CD4-positive, alpha-beta T cell treated with Interleukin-17A for 1 hour (primary cell): ENCODE measurements around the gene AK5.
"Not testable (repeated sequence)": the region's sequence is repeated elsewhere in the genome, so short reads cannot be mapped to it uniquely, and the experiment has no call there.

ENCODE experiments used
- DNase-seq: peaks from one replicate; pipeline ENCODE4 v3.0.0-alpha.2; 2020

AK5 gene

DNA sequence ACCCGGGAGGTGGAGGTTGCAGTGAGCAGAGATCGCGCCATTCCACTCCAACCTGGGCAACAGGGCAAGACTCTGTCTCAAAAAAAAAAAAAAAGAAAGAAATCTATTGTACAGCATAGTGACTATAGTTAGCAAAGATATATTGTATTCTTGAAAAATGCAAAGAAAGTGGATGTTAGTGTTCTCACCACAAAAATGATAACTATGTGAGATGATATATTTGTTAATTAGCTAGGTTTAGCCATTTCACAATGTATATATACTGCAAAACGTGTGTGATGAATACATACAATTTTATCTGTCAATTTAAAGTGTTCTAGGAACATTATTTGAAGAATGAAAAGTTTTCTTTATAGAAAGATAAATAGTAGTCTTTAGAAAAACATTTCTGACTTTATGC lies 179.9 kb downstream of the AK5 start:
- no peak for DNase-seq

DNA sequence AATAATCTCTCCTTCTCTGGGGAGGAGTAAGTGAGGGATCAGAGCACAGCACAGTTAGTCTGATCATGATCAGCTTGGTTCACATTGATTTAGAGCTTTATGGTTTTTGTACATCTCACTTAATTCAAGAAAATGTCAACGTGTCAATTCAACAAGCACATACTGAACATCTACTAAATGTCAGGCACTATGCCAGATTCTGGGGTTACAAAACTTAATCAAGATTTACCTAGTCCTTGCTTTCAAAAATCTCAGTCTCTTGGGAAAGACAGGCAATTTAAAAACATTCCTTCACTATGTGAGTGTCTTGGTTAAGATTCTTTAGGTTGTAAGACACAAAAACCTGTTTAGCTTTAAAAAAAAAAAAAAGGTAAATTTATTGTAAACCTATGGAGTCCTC lies 181.4 kb downstream of the AK5 start:
- no peak for DNase-seq

DNA sequence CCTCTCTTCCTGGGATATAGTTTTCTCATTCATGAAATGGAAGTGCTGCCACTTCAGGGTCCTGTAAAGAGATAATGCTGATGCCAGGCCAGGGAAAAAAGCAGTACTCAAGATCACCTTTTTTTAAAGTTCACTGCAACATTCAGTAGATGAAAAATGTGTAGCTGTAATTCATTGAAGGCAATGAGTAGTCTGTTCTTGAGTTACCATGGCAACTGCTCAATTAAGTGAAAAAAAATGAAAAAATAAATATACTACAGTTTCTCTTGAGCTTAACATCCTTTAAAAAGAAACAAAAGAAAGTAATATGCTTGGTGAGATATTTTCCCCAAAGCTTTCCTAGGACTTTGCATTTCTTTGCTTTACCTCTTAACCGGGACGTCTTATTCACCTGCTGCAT lies 183.3 kb downstream of the AK5 start:
- no peak for DNase-seq

DNA sequence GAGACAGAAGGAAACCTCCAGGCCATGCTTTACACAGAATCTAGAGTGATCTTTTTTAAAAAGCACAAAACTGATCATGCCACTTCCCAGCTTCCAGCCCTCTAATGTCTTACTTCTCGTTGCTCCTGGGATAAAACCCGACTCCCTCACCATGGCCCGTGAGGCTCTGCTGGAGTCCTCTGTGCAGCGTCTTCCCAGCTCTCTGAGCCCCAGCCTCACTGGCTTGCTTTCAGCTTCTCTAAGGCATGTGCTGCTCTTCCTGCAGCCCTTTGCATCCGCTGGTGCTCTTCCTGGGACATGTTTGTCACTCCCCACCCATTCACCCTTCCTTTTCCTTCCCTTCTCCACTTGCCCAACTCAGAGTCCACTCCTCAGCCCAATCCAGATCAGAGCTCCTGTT lies 184.1 kb downstream of the AK5 start:
- no peak for DNase-seq

DNA sequence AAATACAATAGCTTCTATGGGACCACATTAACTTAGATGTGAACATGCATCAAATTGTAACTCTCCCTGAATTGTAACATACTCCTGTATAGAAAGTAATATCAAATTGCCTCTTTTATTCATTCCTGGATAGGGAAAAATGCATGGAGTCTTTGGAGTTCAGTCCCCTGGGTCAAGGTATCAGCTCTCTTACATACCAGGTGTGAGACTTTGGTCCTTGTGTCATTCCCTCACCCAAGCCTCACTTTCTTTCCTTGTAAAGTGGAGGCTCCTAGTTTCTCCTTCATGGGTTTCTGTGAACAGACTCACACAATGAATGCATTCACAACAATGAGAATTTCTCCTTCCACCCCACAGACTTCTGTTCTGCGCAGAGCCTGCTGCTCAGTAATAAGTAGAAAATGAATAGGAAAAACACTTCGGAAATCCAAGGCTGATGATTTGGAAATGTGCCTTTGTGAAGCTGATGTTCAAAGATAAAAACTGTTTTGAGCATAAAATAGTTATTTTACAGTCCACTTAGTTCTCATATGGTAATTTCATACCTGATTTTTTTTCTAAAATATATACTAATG lies 185.3 kb downstream of the AK5 start:
- no peak for DNase-seq

DNA sequence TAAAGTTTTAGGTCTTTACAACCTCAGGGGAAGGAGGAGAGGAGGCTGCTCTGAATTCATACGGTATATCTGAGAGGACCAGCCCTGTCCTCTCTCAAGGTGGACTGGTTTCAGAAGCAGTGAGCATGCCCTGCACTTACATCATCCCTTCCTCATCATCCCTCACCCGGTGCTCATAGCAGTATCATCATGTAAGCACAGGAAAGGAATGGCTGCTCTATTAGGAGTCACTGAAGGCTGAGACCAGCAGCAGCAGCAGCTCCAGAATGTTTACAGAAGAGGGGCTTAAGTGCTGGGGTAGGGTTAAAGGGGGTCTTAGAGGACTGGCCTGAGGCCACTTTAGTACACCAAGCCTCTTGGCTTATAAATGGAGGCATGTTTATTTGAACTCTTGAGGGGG lies 185.9 kb downstream of the AK5 start:
- DNase-seq: no peak

DNA sequence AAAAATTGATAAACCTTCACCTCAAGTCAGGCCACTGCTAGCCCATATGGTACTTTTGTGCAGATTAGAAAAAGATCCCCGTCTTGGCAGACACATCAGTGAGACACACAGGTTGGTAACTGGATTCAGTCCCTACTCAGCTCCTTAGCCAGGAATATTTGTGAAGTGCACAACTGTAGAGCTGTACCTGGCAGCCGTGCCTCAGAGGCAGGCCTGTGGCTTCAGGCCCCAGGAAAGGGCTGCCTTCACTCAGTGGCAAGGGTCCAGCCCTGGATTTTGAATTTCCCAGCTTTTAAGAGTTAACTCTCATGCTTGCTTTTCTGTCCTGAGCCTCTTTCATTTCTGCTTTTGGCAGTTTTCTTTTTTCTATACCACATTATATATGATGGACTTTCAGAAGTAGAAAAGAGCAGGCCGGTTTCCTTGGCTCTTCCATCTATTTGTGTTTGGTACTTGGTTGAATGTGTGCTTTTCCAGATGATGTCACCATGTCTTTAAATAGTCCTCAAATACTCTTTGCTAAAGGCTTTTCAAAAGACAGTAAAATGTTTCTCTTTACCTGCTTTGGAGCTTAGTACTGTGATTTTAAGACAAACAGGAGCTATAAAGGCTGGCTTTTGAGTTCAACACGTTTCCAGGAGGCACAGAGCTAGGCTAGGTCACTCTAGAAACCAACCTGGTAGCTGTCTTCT lies 186.6 kb downstream of the AK5 start:
- no peak for DNase-seq

DNA sequence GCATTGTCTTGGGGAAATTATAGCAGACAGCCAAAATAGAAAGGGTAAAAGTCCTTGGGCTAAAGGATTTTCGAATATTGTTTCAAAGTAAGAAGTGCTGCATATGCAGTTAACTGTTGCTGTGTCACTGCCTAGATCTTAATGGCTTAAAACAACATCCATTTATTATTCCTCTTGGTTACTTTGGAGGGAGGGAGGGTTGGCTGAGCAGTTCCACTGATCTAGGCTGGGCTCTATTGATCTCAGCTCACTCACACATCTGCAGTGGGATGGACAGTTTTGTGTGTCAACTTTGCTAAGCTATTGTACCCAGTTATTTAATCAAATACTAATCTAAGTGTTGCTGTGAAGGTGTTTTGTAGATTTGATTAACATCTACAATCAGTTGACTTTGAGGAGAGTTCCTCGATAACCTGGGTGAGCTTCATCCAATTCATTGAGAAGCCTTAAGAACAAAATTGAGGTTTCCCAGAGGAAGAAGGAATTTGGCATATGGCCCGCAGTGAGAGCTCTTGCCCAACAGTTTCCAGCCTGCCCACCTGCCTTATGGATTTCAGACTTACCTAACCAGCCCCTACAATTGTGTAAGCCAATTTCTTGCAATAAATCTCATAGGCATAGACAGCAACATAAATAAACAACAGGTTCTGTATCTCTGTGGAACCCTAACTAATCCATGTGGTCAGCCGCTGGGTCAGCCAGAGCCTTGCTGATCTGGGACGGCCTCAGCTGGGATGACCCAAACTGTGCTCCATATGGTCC lies 187.3 kb downstream of the AK5 start:
- DNase-seq: no peak

DNA sequence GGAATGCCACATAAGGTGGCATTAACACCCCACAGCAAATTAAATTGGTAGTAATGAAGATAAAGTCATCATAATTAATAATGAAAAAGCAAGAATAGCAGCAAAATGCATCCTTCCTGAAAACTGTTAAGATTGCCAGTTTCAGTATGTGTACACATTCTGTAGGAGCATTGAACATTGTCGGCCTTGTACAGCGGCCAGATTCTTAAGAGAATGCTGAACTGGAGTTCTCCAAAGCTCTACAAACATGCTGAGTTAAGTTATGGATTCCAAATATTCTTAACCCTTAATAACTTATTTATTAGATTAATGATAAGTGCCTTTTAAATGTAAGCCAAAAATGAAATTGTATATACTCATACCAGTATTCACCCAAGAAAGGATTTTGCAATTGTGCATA lies 189.9 kb downstream of the AK5 start:
- no peak for DNase-seq

DNA sequence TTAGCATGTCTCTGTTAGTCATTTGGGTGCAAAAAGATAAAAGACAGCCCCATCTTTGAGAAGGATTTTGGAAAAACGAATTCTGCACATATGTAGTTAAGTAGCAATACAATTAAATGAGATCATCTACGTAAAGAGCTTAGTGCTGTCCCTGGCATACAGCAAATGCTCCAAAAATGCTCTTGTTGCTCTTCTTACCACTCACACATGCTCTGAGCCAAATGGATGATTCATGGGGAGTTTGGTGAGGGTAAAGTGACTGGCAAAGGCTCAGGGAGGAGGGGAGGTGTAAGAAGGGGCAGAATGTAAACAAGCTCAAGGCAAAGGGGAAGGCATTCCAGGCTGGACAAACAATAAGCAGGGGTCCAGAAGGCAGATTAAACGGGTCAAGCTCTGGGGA lies 191.9 kb downstream of the AK5 start:
- DNase-seq: no peak

DNA sequence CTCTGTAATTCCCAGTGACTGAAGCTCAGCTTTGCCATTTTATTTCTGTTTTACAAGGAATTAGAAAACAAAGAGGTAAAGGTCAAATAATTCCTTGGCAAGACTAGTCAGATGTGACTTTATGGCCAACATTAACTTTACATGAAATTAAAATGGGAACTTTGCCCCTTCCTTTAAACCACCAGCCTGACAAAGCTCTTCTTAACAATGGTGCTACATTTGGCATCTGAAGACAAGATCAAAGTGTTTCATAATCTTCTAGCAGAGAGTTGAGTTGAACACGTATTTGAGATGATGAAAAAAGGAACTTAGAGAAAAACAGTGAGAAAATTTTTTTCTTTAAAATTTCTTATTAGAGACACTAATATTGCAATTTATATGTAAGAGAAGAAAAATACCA lies 193.8 kb downstream of the AK5 start:
- DNase-seq: no peak

DNA sequence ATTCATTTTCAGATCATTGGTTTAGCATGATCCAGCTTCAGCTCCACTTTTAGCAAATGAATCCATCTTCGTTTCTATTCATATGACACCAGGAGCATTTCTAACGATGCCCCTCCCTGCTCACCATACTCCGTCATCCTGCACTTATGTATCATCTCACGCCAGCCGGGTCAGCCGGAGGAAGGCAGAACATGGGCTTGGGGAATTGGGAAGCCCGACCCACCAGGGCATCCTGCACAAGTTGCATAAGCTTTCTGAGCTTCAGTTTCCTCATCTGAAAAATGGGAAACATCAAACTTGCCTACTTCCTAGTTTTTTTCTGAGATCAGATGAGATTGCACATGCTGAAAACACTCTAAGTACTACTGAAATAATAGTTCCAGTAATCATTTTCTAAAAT lies 194.7 kb downstream of the AK5 start:
- DNase-seq: no peak

DNA sequence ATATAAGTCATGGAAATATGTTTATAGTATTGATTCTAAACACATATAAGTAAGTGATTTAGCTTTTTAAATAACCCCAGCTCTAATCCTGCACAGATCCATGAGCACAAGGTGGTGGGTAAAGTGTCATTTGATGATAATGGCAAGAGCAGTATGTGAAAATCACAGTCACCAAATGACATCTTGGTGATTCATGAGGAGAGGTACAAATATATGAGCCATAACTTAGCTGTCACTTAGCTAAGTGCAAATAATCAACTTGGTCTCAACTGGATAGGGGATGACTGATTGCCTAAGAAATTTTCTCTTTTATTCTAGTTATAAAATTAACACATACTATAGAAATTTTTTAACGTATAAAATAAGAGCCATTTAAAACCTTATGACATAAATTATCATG lies 202.5 kb downstream of the AK5 start:
- no peak for DNase-seq

DNA sequence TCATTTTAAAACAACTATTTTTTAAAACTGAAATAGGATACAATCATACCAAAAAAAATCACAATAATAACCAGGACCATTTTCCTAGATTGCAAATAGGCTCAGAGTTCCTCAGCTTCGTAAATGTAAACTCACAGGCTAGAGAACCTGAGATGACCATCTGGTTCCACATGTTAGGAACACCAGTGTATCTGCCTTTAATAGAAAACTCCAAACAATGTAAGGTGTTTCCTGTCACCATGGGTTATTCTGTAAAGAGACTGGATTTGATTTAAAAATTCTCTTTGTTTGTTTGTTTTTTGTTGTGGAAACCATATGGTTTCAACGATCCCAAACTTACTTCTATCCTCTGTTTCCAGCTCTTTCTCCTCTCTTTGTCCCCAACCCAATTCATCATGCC lies 203.1 kb downstream of the AK5 start:
- DNase-seq: no peak

DNA sequence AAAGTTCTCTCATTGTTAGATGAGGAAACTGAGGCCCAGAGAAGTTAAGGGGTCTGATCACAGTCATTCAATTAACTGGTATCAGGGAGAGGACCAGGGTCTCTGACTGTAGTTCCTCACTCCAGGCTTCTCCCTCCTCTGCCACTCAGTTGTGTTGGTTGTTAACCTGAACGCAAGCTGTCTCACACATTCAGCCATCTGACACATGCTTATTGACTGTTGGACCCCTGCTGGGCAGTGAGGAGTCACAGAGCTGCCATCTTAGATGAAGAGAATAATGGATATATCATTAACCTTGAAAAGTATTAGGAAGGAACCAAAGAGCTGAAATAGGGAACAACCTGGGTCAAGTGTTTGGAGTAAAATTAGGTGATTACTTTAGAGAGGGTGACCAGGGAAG lies 205.8 kb downstream of the AK5 start:
- no peak for DNase-seq

DNA sequence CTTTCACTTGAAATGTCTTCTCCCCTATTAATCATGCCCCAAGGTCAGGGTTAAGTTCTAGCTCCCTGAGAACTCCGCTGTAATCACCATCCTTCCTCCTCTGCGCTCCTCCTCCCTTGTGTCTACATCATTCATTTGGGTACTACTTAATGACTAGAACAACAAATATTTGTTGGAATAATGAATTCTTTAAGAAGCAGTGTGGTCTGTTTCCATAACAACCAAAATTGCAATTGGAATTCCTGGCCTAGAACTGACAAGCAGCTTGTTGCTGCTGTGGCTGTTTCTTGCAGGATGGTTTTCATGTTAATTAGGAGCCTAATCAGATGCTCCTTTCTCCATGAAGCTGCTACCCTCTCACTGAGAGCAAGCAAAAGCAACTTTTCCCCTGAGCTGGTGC lies 208.1 kb downstream of the AK5 start:
- DNase-seq: no peak

DNA sequence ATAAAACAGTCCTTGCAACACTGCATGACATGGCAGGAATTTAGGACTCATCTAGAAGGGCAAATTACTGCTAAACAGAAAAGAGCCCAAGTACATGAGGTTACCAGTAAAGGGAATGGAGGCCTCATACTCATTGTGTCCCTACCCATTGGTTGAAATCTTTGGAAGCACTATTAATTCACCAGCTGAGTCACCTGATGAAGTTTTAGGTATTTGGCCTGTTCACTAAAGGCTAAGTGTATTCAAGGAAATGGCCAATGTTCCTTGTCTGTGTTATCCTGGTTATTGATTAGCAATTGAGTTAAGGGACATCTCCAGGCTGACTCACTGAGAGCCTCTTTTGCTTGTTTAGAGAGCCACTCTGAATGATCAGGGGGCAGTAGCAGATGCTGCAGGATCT lies 212.2 kb downstream of the AK5 start:
- no peak for DNase-seq

DNA sequence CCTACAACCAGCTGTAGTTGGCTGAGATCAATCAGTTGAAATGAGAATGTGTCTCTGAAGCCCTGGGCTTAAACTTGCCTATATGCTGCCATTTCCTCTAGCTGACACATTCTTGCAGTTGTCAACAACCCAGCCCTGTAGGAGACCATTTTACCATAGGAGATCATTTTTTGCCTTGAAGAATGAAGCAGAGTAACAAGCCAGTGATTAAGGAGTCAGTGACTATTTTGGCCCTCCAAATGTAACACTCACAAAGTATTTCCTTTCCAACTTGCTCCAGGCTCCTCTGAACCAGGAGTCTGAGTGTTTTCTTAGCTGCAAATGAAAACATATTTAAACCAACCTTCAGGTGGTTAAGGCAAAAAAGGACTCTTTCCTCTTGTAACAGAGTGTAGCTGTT lies 217.1 kb downstream of the AK5 start:
- no peak for DNase-seq

DNA sequence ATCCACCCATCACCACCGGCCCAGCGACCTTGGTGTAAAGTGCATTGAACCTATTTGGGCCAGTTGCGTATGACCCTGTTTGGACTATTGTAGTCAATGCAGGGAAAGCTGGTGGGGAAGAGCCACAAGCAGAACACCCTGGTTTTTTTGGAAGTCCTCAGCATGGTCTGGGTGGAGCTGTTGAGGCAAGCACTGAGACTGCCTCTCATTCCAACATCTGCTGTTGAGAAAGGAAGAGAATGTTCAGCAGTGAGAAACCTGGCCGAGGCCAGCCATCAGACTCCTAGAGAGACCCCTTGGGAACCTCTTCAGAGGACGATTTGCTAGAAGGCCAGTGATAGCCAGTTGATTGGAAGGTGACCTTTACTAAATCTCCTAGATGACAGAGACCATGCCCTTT lies 217.6 kb downstream of the AK5 start:
- no peak for DNase-seq

DNA sequence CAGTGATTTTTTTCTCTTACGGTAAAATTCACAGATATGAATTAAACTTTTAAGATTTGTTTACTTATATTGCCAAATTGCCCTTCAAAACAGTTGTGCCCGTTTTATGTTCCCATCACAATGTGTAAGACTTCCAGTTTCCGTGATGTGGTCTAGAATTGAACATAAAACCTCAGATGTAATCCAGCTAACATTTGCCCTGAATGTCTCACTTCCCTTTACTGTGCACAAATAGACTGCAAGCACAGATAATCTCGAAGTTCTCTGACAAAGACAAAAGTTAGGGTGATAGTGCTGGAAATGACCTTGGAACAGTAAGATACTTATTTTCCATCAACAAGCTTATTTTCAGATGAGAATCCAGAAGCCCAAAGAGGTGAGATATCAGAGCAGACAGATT lies 223.2 kb downstream of the AK5 start:
- DNase-seq: no peak

DNA sequence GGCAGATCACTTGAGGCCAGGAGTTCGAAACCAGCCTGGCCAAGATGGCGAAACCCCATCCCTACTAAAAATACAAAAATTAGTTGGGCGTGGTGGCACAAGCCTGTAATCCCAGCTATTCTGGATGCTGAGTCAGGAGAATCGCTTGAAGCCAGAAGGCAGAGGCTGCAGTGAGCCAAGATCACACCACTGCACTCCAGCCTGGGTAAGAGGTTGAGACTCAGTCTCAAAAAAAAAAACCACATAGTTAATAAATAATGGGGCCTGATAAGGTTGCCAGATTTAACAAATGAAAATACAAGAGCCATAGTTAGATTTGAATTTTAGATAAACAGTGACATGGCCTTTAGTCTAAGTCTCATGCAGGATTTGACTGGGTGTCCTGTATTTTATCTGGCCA lies 225.0 kb downstream of the AK5 start:
- no peak for DNase-seq

DNA sequence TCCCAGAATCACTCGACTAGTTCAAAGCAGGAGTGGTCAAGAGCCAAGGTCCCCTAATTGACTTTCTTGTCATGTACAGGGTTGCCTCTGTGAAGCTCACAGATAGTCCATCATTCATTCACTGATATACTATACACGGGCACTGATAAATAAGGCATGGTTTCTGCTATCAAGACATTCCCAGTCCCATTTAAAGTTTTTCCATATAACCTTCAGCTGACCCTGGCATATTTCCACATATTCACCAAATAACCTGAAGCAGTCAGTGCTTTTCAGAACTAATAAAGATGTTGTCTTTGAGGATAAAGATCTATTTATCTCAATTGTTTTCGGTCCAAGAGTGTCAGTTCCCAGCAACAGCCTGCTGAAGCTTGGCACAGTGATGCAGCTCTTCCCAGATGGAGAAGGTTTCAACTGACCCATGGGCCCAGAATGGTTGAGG lies 227.3 kb downstream of the AK5 start:
- DNase-seq: no peak

DNA sequence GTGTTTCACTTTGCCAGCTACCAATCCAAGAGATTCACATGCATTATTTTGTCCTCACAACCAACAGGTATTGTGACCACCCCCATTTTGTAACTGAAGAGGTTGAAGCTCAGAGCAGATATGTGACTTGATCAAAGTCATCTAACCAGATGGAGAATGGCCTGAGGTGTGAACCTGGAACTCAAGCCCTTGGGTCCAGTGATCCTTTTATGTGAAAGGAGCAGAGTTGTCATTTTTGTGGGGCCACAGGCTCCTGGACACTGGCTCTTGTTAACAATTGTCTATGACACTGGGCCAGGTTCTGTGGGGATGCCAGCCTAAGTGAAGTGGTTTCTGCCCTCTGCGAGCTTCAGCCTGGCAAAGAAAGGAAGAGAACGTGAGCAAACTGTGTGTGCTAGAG lies 228.1 kb downstream of the AK5 start:
- DNase-seq: no peak

DNA sequence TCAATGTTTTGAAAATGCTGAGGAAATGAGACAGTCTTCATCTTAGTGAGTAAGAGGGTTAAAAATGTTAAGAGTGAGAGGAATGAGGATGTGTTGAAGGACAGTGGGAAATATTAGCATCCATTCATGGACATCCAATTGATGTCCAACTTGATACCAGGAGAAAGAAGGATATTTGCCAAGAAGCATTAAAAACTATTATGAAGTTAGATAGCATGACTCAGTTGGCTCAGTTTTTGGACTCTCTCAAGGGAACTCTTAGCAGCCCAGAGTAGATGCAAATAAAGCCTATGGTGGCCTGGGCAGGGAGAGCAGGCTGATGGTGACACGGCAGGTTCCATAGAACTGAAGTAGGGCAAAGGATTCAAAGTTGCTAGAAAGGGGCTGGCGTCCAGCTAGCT lies 229.6 kb downstream of the AK5 start:
- no peak for DNase-seq

DNA sequence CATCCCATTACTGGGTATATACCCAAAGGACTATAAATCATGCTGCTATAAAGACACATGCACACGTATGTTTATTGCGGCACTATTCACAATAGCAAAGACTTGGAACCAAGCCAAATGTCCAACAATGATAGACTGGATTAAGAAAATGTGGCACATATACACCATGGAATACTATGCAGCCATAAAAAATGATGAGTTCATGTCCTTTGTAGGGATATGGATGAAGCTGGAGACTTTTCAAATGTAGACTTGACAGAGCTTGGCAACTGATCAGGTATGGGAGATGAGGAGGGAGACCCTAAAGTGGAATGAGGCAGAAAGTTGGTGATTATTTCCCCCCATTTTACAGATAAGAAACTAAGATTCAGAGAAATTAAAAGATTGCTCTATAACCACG lies 230.8 kb downstream of the AK5 start:
- not testable (repeated sequence) for DNase-seq
